C4-2B (cell line): ENCODE results near the gene ADAMTS19.
A peak's percentile ranks its signal among the peaks of the same experiment; 100 is the strongest.

ENCODE experiments used
- ZFX ChIP-seq: fragments of 450-650 bp; IDR thresholded peaks from 2 replicates; pipeline ENCODE4 v1.6.1; 2017
- TF ChIP-seq, protein P1 (sequence below): fragments of 450-650 bp; conservative IDR thresholded peaks from 2 replicates; pipeline ENCODE4 v1.5.1; 2017; ENCODE audit warnings: mild to moderate bottlenecking

DNA sequence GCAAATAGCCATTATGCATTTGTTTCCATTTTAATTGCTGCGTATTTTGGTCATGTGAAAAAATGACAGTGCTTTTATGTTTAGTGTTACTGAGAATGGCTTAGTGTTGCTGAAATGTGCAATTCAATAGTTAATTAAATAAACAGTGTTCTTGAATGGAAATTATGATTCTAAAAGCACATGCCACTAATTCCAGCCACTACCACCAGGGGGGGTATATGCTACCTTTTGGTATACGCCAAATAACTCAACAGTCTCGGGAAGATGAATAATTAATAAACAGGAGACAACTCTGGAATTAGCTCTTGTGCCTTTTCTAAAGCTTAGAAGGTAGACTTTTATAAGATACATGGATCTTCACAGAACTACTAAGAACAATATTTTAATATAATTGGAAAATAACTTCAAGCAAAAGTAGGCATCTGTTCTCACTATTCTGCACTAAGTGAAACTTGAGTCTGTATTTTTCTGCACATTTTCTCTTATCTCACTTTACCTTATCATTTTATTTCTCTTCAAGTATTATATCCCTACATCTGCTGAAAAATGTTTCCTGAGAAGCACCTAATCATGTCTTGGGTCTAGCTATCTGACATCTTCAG is 204.3 kb downstream of the ADAMTS19 start:
- TF ChIP-seq, protein P1, sequence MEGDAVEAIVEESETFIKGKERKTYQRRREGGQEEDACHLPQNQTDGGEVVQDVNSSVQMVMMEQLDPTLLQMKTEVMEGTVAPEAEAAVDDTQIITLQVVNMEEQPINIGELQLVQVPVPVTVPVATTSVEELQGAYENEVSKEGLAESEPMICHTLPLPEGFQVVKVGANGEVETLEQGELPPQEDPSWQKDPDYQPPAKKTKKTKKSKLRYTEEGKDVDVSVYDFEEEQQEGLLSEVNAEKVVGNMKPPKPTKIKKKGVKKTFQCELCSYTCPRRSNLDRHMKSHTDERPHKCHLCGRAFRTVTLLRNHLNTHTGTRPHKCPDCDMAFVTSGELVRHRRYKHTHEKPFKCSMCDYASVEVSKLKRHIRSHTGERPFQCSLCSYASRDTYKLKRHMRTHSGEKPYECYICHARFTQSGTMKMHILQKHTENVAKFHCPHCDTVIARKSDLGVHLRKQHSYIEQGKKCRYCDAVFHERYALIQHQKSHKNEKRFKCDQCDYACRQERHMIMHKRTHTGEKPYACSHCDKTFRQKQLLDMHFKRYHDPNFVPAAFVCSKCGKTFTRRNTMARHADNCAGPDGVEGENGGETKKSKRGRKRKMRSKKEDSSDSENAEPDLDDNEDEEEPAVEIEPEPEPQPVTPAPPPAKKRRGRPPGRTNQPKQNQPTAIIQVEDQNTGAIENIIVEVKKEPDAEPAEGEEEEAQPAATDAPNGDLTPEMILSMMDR: peak; percentile 93
- TF ChIP-seq ZFX: no peak
